ENCODE data around the gene NEK5. TPM values are rescaled to one million over a fixed set of nuclear protein-coding genes. Genes with fewer than 3 reads are reported as not detected.
"Not testable (repeated sequence)": the region's sequence is repeated elsewhere in the genome, so short reads cannot be mapped to it uniquely, and the experiment has no call there.

NEK5 gene
- total RNA-seq, 6 experiments from 2014 or later, result 0.06 TPM; not detected in 5

- Histone ChIP-seq H3K9me3 (no peaks in the 10 kb centered on the region), H3K4me3 (no peak overlapping the region), H3K27me3 (no peaks in the 10 kb centered on the region), H3K36me3 (no peaks in the 10 kb centered on the region), H3K27ac (no peak overlapping the region), H3K4me1 (peaks cover 0 to 4% (median 0%) of the 10 kb centered on the region in 4 donors)
- 89% methylated on average over 3 of the region's 5 CpGs for WGBS (ENCODE audit: insufficient coverage, low coverage, low lambda C conversion rate, missing lambda C conversion rate)
- ATAC-seq (no peak), DNase-seq (no peak)
- no peak for TF ChIP-seq CTCF (IDR thresholded peaks at IDR 0.05)
- TF ChIP-seq POLR2A (IDR thresholded peaks at IDR 0.05), result no peak
- intact Hi-C loops (cut with DNase I), result no loop called here
These were observed 25.5 kb downstream of the NEK5 start for GRCh38 chr13:52103386-52103785.

GRCh38 chr13:52102423-52102822 is 26.4 kb downstream of the NEK5 start:
- intact Hi-C loops (cut with DNase I); H3K4me1 ChIP-seq; H3K4me3 ChIP-seq; ATAC-seq; H3K36me3 ChIP-seq; H3K9me3 ChIP-seq; H3K27ac ChIP-seq; H3K27me3 ChIP-seq; DNase-seq: not testable (repeated sequence)
- 92% methylated on average over 3 of the region's 3 CpGs for WGBS (ENCODE audit: insufficient coverage, low coverage, low lambda C conversion rate, missing lambda C conversion rate)

- WGBS (ENCODE audit: insufficient coverage, low coverage, low lambda C conversion rate, missing lambda C conversion rate), result no CpG with 5 or more reads among the region's 5 CpGs
- no peak for ATAC-seq
These were observed 31.7 kb downstream of the NEK5 start for GRCh38 chr13:52097197-52097596.

GRCh38 chr13:52096748-52097147 is 32.1 kb downstream of the NEK5 start:
- Histone ChIP-seq H3K27me3 (no peaks in the 10 kb centered on the region), H3K36me3 (no peaks in the 10 kb centered on the region), H3K4me3 (no peak overlapping the region), H3K27ac (no peak overlapping the region), H3K9me3 (no peaks in the 10 kb centered on the region), H3K4me1 (no peaks in the 10 kb centered on the region)
- no CpG with 5 or more reads among the region's 3 CpGs for WGBS (ENCODE audit: insufficient coverage, low coverage, low lambda C conversion rate, missing lambda C conversion rate)
- intact Hi-C loops (cut with DNase I), result no loop called here
- no peak for DNase-seq
- TF ChIP-seq POLR2A (IDR thresholded peaks at IDR 0.05) (no peak), CTCF (IDR thresholded peaks at IDR 0.05) (no peak)
- no peak for ATAC-seq

More at GRCh38 chr13:52097197-52097596, 31.7 kb downstream of the NEK5 start:
- Histone ChIP-seq H3K9me3 (no peaks in the 10 kb centered on the region), H3K36me3 (no peaks in the 10 kb centered on the region), H3K27ac (no peak overlapping the region), H3K4me1 (no peaks in the 10 kb centered on the region), H3K4me3 (no peak overlapping the region), H3K27me3 (no peaks in the 10 kb centered on the region)
- TF ChIP-seq CTCF (IDR thresholded peaks at IDR 0.05) (no peak), POLR2A (IDR thresholded peaks at IDR 0.05) (no peak)
- intact Hi-C loops (cut with DNase I), result no loop called here
- DNase-seq, result no peak

- H3K27ac ChIP-seq, result no peak overlapping the region
- DNase-seq (no peak), ATAC-seq (no peak)
- intact Hi-C loops (cut with DNase I), result no loop called here
- H3K36me3 ChIP-seq, result no peaks in the 10 kb centered on the region
- H3K27me3 ChIP-seq, result no peaks in the 10 kb centered on the region
- no peak overlapping the region for H3K4me3 ChIP-seq
- no peaks in the 10 kb centered on the region for H3K9me3 ChIP-seq
- no peaks in the 10 kb centered on the region for H3K4me1 ChIP-seq
- no peak for TF ChIP-seq CTCF (IDR thresholded peaks at IDR 0.05)
- no peak for TF ChIP-seq POLR2A (IDR thresholded peaks at IDR 0.05)
- WGBS (ENCODE audit: insufficient coverage, low coverage, low lambda C conversion rate, missing lambda C conversion rate), result 94% methylated on average over 2 of the region's 2 CpGs
These were observed 32.8 kb downstream of the NEK5 start for GRCh38 chr13:52096062-52096461.
